Measurements from ENCODE around the gene MRPL17.

Gene MRPL17

GRCh38 chr11:6687876-6688275 is 4.7 kb upstream of the MRPL17 start:
- no peak for DNase-seq

DNA sequence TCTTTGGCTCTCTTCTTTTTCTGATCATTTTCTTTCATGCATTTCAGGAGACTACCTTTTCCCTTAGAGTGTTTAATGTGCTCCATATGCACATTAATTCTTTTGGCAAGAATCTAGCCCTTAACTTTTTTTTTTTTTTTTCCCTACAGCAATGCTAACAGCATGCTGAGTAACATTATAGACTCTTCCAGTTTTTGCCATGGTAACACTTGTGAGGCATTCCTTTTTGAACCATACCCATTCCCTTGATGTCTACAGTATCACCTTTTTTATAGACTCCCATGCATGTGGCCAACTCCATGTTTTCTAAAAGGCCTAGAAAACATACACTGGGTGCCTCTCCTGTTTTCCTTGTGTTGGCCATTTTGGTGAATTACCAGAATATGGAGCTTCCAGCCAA is 2.9 kb upstream of the MRPL17 start:
- DNase-seq: no peak

GRCh38 chr11:6684068-6684467 is 928 bp upstream of the MRPL17 start:
- peak; percentile 8 for DNase-seq

- no peak for DNase-seq
Observed at GRCh38 chr11:6682591-6682935, 577 bp downstream of the MRPL17 start.

GRCh38 chr11:6681949-6682348 is 1.2 kb downstream of the MRPL17 start:
- DNase-seq: peak; percentile 10

DNA sequence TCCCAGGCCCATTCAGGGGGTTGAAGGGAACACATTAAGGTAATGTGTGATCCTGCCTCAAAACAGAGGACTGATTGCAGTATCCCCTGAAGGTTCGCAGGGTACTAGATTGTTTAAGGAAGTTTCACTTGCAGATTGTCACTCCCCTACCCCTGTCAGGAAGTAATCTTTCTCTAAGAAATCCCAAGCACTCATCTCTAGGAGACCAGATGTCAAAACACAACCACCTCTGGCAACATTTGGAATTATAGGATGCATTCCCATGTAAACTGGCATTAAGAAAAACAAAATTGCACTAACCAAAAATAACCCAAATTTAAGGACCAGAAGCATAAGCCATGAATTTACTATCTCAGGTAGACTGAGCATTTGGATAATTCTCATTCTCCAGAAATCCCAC is 1.6 kb downstream of the MRPL17 start:
- DNase-seq: no peak

DNA sequence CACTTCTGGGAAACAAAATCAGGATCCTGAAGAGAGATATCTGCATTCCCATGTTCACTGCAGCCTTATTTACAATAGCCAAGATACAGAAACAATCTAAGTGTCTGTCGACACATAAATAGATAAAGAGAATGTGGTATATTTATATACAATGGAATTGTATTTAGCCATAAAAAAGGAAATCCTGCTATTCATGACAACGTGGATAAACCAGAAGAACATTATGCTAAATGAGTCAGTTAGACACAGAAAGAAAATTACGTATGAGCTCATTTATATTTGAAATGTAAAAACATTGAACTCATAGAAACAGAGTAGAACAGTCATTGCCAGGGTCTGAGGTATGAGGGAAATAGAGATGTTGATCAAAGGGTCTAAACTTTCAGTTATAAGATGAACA is 6.1 kb downstream of the MRPL17 start:
- no peak for DNase-seq

DNA sequence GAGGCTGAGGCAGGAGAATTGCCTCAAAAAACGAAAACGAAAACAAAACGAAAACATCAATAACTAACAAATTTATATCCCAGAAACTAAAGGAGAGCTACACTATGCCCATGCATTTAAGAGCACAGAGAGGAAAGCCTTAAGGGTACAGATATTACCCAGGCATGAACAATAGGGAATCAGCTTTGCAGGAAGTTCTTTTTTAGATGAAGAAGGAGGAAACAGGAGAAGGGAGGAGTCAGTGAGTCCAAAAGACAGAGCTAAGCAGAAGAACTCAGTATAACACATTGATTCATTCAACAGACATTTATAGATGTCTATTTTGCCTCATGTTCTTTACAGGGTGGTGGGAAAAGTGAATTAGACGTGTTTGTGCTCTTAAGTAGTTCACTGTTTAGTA is 8.3 kb downstream of the MRPL17 start:
- DNase-seq: no peak

DNA sequence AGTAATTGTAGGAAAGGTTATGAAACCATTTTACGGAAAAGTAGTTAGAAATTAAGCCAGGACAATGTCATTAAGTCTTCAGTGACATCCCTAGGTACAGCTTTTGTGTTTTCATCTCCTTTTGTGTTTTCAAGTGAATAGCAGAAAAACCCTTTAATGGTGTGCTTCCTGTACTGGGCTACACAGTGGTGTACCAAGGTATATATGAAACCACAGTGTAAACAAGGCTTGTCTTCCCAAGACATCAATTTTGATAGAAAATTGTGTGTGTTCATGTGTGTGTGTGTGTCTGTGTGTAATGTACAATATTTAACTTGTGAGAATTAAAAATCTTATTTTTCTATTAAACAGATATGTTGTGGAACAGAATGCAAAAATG is 8.9 kb downstream of the MRPL17 start:
- no peak for DNase-seq

GRCh38 chr11:6673523-6674218 is 9.5 kb downstream of the MRPL17 start:
- DNase-seq: no peak

DNA sequence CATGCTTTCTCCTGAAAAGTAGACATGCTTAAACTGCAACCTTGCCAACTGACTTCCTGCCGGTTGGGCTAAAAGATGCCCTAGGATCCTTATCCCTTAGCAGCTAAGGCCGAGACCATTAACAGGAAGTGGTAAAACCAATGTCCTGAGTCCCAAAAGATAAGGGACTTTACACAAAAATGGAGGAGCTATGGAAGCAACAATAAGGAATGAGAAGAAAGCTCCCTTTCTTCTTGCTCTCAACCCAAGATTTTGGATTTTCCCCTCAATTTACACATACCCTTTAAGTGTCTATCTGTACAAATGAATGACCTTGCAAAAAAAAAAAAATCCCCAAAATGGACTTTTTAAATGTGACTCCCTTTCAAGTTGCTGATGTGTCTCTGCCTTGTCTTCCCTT is 11.1 kb downstream of the MRPL17 start:
- no peak for DNase-seq

GRCh38 chr11:6670202-6670830 is 12.8 kb downstream of the MRPL17 start:
- no peak for DNase-seq

- DNase-seq: no peak
Observed at GRCh38 chr11:6667733-6668374, 15.3 kb downstream of the MRPL17 start.

DNA sequence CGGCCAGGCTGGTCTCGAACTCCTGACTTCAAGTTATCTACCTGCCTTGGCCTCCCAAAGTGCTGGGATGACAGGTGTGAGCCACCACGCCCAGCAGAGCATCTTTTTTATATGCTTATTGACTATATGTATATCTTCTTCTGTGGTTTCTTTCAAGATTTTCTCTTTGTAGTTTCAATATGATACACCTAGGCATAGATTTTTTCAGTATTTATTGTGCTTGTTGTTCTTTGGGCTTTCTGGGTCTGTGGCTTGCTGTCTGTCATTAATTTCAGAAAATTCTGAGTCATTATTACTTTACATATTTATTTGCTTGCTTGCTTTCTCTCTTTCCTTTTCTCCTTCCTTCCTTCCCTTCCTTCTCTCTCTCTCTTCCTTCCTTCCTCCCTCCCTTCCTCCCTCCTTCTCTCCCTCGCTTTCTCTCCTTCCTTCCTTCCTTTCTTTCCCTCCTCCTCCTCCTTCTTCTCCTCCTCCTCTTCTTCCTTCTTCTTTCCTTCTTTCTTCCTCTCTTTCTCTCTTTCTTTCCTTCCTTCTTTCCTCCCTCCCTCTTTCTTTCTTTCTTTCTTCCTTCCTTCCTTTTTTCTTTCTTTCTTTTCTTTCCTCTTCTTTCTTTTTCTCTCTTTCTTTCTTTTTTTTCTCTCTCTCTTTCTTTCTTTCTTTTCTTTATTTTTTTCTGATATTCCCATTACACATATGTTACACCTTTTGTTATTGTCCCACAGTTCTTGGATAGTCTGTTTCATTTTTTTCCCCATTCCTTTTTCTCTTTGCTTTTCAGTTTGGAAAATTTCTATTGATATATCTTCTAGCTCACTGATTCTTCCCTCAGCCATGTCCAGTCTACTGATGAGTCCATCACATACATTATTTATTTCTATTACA is 16.6 kb downstream of the MRPL17 start:
- no peak for DNase-seq

DNA sequence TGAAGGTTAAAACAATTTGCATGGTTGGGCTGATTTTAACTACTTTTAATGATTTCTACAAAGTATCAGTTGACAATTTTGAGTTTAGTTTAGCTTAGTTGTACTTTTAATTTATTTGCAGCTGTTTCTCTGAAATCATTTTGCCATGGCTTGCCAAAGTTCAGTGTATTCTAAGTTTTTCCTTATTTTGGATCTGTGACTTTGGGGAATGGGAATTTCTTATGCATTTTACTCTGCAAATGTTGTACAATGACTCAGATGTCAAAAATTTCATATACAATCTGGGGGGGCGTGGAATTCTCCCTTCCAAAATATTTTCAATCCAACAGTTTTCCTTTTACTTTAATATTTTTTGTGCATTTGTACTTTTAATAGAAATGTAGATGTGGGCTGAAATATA is 18.6 kb downstream of the MRPL17 start:
- DNase-seq: no peak

- no peak for DNase-seq
Observed at GRCh38 chr11:6663794-6664469, 19.2 kb downstream of the MRPL17 start.

DNA sequence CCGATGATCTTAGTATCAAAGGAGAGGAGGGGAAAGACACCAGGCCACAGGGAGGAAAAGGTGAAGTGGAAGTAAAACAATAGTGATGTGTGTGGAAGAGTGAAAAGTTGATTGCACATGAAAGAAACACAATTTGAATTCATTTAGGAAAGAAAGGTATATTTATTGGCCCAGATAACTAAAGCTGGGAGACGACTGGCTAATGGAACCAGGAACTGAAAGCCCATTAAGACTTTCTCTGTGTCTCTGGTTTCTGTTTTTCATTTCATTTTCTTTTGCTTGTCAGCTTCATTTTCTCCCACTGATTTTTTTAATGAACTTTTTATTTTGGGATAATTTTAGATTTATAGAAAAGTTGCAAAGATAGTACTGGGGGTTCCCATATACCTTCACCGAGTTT is 22.4 kb downstream of the MRPL17 start:
- no peak for DNase-seq

- no peak for DNase-seq
Observed at GRCh38 chr11:6658647-6659046, 24.5 kb downstream of the MRPL17 start.

- DNase-seq: no peak
Observed at GRCh38 chr11:6657346-6657745, 25.8 kb downstream of the MRPL17 start.

- DNase-seq: peak; percentile 28
Observed at GRCh38 chr11:6656936-6657335, 26.2 kb downstream of the MRPL17 start.

DNA sequence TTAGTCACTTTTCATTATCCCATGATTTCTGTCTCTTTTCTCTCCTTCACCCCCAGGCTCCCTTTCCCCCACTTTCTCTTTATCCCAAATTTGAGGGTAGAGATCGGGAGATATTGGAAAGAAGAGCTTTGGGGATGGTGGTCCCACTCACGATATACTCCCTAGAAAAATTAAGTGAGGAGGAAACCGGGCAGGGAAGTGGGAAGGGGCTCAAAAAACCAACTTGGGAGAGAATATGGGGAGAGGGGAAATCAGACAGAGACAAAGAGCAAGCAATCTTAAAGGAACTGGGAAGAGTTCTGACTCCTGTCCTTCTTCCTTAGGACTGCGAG is 26.6 kb downstream of the MRPL17 start:
- DNase-seq: no peak

DNA sequence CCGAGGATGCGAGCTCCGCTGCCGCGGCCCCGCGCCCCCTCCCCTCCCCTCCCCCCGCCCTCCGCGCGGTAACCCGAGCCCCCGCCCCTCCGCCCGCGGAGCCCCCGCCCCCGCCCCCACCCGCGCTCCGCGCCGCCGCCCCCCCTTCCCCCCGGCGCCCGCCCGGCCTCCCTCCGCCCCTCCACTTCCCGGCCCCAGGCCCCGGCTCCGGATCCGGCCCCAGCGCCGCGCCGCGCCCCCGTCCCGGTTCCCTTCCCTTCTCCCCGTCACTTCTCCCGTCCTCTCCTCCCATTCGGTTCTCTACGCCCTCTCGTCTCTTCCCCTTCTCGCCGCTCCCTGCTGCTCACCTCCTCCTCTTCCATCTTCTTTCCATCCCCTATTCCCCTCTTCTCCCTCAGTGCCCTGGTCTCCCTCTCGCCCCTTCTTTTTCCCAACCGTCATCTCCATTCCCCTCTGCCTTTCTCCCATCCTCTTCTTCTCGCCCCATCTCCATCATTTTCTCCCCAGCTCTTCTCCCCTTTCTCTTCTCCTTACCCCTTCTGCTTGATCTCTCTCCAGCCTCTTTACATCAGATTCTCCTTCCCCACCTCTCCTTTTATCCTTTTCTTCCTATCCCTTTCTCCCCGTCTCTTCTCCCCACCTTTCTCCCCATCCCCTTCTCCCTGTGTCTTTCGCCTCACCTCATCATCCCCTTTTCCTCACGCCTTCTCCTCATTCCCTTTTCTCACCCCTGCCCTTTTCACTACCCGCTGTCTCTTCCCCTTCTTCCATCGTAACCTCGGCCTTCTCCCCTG is 27.2 kb downstream of the MRPL17 start, which contains the start of gene DCHS1:
TSS of gene DCHS1 (minus strand) at position 20 of the 794 bp plus-strand sequence. CDS start 14,196 bp downstream, outside the sequence.
- DNase-seq: peak; percentile 72
